ENCODE measurements around the gene FXYD5. TPM values are rescaled to one million over a fixed set of nuclear protein-coding genes. Genes with fewer than 3 reads are reported as not detected.
"Not testable (repeated sequence)": the region's sequence is repeated elsewhere in the genome, so short reads cannot be mapped to it uniquely, and the experiment has no call there.

Gene FXYD5
- polyA plus RNA-seq, 4 donors = 17.6 to 39.1 (median 26.6) TPM

DNA sequence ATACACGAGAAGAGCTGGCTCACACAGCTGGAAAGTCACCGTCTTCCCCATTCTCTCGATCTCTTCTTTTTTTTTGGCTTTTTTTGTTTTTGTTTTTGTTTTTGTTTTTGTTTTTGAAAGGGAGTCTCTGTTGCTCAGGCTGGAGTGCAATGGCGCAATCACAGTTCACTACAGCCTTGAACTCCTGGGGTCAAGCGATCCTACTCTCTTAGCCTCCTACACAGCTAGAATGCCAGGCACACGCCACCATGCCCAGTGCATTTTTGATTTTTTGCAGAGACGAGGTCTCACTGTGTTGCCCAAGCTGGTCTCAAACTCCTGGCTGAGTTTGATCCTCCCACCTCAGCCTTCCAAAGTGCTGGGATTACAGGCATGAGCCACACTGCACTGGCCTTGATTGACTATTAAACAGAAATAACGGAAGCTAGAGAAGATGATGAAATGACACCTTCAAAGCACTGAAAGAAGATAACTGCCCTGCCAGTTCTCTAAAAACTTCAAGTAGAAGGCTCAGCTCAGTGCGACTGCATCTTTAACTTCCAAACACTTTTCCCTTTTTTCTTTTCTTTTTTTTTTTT, 34.9 kb upstream of the FXYD5 start:
- no peak for DNase-seq (ENCODE audit: low read depth in 4 of 4, low spot score in 3 of 4)

DNA sequence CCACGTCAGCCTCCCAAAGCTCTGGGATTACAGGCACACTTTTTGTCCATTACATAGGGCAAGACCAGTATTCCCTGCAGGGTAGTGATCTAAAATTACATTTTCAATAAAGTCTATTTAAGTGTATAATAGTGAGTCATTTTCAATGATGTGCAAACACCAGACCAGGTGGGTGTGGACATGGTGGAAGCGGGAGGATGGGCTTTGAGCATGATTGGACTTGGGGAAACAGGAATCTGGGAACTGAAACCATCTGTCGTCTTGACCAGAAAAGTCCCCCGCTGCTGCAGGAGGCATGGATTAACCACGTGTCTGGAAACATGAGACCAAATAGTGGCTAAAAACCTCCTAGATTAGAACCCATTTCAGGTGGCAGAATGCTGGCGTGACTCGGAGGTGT, 34.0 kb upstream of the FXYD5 start:
- no peak for DNase-seq (ENCODE audit: low read depth in 4 of 4, low spot score in 3 of 4)

DNA sequence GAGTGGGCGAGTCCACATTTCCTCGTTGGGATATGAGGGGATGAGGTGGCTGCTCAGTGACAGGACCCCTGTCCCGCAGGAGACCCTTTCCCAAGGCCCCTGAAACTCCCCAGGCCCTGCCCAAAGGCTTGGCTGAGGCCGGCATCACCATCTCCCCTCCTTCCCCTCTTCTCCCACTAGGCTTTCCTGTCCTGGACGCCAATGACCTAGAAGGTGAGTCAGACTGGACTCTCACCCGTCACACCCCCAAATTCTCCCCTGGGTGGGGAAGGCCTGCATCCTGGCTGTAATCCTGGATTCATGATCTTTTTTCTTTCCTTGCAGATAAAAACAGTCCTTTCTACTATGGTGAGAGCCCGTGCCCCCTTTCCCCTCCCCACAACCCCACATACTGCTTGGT, 33.6 kb upstream of the FXYD5 start:
- DNase-seq (ENCODE audit: low read depth in 4 of 4, low spot score in 3 of 4) = no peak

DNA sequence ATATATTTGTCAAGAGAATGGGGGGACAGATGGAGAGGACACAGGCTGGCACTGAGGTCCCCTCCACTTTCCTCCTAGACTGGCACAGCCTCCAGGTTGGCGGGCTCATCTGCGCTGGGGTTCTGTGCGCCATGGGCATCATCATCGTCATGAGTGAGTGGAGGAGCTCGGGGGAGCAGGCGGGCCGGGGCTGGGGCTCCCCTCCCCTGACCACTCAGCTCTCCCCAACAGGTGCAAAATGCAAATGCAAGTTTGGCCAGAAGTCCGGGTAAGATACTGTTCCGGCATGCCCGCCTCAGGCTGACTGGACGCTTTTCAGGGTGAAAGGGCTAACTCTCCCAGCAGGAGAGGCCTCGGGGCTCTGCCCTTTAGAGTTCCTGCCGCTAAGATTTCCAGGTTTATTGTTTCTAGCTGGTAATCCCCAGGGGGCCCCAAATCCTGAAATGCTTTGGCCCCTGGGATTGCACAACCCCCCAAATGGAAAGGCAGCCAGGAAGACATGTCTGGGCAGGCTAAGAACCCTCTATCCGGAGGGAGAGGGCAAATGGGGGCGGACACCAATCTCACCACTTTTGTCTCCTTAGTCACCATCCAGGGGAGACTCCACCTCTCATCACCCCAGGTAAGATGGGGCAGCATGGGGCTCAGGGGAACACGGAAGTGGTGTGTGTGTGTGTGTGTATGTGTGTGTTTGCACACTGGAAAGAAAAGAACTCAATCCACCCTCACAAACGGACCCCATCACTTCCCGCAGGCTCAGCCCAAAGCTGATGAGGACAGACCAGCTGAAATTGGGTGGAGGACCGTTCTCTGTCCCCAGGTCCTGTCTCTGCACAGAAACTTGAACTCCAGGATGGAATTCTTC, 31.6 kb upstream of the FXYD5 start:
- DNase-seq (ENCODE audit: low read depth in 4 of 4, low spot score in 3 of 4) = no peak

DNA sequence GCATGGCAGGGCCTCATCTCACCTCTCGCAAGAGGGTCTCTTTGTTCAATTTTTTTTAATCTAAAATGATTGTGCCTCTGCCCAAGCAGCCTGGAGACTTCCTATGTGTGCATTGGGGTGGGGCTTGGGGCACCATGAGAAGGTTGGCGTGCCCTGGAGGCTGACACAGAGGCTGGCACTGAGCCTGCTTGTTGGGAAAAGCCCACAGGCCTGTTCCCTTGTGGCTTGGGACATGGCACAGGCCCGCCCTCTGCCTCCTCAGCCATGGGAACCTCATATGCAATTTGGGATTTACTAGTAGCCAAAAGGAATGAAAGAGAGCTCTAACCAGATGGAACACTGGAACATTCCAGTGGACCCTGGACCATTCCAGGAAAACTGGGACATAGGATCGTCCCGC, 31.0 kb upstream of the FXYD5 start:
- no peak for DNase-seq (ENCODE audit: low read depth in 4 of 4, low spot score in 3 of 4)

DNA sequence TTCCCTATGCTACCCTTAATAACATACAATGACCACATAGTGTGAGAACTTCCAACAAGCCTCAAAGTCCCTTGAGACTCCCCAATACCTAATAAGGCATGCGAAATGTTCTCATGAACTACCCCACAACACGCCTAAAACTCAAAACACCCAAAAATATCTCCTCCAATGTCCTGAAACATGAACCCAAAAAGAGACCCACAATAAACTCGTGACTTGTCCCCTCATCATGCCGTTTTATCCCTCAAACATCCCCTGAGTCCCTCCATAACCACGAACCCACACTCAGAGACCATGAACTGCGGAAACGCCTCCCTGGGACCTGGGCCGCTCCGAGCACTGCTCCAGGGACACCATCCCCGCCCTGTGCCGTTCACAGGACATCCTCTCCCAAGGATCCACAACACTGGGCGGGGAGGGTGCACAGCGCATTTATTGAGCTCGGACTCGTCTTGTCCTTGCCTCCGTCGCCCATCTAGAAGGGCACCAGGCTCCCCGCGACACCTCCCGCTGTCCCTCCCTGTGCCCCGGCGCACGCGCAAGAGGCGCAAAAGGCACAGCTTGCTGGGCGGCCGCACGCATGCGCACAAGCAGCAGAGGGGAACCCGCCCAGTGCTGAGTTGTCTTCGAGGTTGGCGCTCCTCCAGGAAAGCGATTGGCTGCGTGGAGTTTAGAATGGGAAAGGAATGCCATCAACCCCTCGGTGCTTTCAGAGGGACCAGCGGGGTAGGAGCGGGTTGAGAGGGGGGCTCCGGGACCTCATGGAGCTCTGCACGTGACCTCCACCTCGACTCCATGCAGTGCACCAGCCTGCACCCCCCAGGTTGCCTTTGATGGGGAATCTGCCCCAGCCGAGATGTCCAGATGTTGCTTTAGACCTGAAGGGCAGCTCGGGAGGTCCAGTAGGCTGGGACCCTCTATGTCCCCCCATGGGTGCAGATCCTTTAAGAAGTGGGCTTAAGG, 30.2 kb upstream of the FXYD5 start:
- DNase-seq (ENCODE audit: low read depth in 4 of 4, low spot score in 3 of 4) = peak; percentile 81 to 89 (median 84)

DNA sequence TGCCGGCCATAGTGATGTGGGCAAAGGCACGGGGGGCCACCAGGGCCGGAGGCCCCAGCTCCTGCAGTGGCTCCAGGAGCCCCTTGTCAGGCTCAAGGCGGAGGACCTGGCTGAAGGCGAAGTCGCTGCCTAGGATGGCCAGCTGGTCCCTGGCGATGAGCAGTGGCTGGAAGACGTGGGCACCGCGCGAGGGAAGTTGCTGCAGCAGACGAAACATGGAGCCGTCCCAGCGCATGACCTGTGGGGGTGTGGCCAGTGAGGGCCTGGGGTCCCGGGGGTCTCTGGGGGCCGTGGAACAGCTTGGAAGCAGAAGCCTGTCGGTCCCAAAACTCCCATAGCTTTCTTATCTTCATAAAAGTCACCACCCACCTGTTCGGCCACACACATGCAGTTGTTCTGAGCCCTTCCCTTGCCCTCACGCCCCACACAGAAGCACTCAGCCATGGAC, 29.2 kb upstream of the FXYD5 start:
- no peak for DNase-seq (ENCODE audit: low read depth in 4 of 4, low spot score in 3 of 4)

DNA sequence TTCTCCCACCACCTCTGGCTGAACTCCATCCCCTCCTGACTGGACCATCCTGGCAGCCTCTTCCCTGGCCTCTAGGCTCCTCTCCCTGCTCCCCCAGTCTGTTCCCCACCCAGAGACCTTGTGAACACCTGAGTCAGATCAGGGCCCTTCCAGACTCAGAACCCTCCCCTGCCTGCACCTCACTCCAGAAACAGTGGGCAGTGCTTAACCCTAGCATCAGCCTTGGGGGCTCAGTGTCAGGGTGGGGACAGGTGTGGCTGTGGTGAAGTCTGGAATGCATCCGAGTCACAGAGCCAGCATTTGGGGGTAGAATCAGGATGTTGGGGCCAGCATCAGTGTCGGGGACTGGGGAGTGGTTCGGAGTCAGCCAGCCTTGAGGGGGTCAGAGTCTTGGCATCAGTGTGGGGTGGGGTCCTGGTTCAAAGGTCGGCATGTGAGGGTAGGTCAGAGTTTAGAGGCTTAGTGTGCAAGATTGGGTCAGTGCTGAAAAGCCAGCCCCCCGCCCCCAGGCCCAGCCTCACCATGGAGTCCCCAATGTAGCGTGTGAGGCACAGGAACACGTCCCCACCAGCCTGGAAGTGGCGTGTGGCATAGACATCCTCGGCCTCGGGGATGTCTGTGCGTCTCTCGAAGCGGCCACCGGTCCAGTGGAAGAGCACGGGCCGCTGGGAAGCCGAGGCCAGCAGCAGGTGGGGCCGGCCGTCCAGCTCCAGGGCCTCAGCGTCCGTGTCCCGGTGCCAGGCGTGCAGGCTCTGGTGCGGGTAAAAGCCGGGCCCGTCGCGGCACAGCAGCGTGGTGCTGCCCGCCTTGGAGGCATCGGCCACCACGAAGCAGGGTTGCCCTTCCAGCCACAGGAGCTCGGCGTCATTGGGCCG, 28.5 kb upstream of the FXYD5 start:
- no peak for DNase-seq (ENCODE audit: low read depth in 4 of 4, low spot score in 3 of 4)

DNA sequence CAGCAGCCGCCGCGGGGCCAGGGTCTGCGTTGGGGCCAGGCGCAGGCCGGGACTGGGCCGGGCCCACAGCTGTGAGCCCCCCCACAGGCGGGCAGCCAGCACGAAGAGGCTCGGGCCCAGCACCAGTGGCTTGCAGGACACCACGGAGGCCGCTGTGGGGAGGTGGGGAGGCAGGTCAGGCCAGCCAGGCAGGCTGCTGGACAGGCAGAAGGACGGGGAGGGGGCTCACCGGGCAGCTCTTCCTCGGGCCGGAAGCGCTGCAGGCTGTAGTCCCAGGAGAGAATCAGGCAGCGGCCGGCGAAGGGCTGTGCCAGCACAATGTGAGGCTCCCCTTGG, 27.9 kb upstream of the FXYD5 start:
- no peak for DNase-seq (ENCODE audit: low read depth in 4 of 4, low spot score in 3 of 4)

DNA sequence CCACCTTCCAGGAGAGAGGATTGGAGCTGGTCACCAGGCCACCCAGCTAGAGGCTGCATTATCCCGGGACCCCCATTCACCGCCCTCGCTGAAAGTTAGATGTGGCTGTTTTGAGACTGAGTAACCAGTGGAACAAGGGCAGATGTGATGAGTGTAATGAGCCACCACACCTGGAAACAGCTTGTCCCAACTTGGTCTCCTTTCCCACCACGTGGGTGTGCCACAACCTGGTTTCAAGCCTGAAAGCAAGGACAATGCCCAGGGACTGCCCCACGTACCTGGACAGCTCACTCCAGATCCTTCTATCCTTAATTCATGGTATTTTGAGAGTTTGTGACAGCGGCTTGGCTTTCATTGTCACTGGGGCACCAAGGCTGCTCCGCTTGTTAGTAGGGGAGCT, 26.7 kb upstream of the FXYD5 start:
- no peak for DNase-seq (ENCODE audit: low read depth in 4 of 4, low spot score in 3 of 4)

DNA sequence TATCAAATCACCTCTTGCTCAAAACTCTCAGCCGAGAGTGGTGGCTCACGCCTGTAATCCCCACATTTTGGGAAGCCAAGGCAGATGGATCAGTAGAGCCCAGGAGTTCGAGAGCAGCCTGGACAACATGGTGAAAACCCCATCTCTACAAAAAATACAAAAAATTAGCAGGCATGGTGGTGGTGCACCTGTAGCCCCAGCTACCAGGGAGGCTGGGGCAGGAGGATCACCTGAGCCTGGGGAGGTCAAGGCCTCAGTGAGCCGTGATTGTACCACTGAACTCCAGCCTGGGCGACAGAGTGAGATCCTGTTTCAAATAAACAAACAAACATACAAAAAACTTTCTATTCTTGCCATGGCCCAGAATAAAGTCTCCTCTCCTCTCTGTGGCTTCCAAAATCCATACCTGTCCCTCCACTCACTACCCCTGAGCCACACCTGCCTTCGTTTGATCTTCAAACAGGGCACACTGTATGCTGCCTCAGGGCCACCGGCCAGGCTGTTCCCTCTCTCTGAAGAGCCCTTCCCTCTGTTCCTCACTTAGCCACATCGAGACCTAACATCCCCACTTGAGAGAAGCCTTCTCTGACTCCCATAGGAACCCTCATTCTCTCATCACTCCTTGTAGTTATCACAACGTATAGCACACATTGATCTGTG, 26.0 kb upstream of the FXYD5 start:
- DNase-seq (ENCODE audit: low read depth in 4 of 4, low spot score in 3 of 4) = no peak

DNA sequence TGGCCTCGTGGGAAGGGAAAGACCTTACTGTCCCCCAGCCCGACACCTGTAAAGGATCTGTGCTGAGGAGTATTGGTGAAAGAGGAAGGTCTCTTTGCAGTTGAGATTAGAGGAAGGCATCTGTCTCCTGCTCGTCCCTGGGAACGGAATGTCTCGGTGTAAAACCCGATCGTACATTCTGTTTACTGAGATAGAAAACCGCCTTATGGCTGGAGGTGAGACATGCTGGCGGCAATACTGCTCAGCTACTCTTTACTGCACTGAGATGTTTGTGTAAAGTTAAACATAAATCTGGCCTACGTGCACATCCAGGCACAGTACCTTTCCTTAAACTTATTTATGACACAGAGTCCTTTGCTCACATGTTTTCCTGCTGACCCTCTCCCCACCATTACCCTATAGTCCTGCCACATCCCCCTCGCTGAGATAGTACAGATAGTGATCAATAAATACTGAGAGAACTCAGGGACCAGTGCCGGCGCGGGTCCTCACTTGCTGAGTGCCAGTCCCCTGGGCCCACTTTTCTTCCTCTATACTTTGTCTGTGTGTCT, 24.7 kb upstream of the FXYD5 start:
- not testable (repeated sequence) for DNase-seq (ENCODE audit: low read depth in 4 of 4, low spot score in 3 of 4)

DNA sequence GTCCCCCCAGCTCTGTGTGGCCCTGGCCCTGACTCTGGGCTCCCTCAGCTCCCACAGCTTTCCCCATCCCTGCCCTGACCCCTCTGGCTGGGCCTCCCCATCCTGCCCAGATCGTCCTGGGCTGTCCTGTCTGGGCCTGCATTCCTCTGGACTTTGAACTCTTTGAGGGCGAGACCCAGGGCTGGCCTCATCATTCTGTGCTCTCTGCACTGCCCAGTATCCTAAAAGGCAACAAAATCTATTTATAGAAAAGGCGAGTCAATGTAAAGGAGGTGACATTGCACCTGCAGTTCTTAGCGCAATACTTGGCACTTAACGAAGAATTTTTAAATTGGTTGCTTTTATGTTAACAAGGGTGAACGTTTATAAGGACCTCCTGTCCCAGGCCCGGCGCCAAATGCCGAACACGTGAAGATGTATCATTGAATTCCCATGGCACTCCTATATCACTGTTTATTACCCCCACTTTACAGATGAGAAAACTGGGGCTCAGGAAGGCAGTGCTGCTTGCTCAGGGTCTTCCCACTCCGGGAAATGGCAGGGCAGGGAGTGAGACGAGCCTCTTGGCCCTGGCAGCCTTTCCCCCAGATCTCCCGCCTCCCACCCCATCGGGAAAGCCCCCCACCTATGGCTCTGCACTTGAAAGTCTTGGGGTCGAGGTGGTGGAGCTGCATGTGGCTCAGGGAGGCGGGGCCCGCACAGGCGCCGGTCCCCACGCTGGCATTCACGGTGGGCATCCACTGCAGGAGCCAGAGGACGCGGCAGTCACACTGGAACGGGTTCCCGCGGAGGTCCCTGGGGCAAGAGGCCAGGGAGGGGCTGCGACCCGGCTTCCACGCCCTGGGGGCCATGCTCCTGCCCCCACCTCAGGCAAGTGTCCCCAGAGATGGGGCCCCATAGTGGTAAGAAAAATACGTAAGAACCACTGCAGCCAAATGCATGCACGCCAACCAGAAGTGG, 23.5 kb upstream of the FXYD5 start:
- DNase-seq (ENCODE audit: low read depth in 4 of 4, low spot score in 3 of 4) = no peak

DNA sequence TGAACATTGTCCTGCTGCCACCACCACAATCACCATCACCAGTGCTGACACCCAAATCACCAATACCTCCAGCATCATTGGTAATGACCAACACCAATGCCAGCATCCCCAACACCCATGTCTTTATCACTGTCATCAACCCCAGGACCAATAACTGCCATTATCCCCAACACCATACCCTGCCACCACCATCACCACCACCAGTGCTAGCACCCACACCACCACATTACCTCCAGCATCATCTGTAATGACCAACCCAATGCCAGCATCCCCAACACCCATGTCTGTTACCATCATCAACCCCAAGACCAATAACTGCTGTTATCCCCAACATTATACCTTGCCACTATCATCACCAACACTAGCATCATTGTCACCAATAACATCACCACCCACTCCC, 22.3 kb upstream of the FXYD5 start:
- DNase-seq (ENCODE audit: low read depth in 4 of 4, low spot score in 3 of 4) = no peak

DNA sequence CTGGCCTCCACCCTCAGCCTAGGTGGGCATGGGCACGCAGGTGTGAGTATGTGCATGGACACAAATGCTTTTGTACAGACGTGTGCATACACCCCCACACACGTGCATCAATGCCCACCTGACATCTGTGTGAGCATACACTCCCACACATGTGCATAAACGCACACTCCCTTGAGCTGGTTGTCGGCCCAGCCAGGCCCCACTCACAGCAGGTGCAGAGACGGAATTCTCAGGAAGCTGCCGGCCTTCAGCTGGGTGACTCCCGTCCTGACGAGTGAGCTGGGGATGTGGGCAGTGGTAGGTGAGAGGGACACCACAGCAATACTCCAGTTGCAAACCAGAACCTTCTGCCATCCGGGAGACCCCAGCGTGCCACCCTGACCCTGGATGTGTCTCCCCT, 20.7 kb upstream of the FXYD5 start:
- no peak for DNase-seq (ENCODE audit: low read depth in 4 of 4, low spot score in 3 of 4)

DNA sequence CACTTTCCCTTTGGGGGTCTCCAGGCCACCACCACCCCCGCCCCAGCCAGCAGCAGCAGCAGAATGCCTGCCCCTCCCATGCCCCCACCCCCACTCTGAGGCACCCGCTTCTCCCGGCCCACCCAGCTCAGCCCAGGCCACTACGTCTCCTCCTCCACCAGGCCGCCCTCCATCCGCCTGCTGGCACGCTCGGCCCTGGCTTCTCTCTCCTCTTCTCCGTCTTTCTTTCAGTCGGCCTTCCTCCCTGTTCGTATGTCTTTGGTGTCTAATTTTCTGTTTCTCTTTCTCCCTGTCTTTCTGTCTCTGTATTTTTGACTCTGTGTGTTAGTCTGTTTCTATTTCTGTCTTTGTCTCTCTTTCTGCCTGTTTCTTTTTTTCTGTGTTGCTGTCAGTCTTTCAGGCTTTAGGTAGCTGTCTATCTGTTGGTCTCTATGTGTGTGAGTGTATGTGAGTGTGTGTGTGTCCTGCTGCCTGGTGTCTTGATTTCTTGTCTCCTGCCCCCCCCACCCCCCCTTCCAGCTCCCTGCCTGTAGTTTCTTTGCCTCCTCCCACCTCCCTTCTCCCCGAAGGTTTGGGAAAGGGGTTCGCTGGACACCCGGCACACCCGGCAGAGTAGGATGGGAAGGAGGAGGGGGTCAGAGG, 19.8 kb upstream of the FXYD5 start, which contains the start of gene LGI4:
TSS of gene LGI4 (minus strand) at position 459 of the 642 bp plus-strand sequence. CDS start at position 80, 379 bp downstream.
- DNase-seq (ENCODE audit: low read depth in 4 of 4, low spot score in 3 of 4) = no peak

DNA sequence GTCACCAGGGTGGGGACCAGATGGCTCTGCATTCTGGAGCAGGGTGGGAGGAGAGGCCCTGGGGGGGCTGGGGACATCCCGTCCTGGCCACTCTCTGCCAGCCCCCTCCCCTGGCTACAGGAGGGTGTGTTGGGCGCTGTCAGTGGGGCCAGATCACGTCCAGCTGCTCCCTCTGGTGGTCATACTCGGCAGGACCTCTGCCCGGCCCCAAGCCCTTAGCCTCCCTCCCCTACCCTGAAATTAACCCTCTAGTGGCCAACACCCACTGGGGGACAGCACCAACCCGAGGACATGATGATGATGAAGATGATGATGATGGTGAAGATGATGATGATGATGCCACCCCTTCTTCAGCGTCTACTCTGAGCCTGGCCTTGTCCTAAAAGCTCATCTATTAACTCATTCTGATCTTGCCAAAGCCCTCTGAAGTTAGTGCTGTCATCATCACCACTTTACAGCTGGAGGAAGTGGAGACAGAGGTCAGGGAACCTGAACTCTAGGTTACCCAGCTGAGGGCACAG, 19.1 kb upstream of the FXYD5 start:
- peak in 2 of 4 donors; percentile 67 to 71 for DNase-seq (ENCODE audit: low read depth in 4 of 4, low spot score in 3 of 4)
